GM21447 (cell line): Measurements from ENCODE around the gene CXCR4.
A peak's percentile ranks its signal among the peaks of the same experiment; 100 is the strongest.

ENCODE experiments used
- ATAC-seq: cut with Tn5 transposase; IDR thresholded peaks from one replicate; pipeline ENCODE4 v1.9.1; 2021; ENCODE audit not compliant: unreplicated experiment

Gene CXCR4

GRCh38 chr2:136131961-136132824 lies 14.2 kb upstream of the CXCR4 start:
- peak; percentile 75 for ATAC-seq

GRCh38 chr2:136131484-136131960 lies 13.6 kb upstream of the CXCR4 start:
- ATAC-seq: no peak

- ATAC-seq: no peak
These were observed 12.6 kb upstream of the CXCR4 start for GRCh38 chr2:136130511-136130910.

GRCh38 chr2:136130045-136130444 lies 12.1 kb upstream of the CXCR4 start:
- ATAC-seq: no peak

- ATAC-seq: no peak
These were observed 11.7 kb upstream of the CXCR4 start for GRCh38 chr2:136129601-136130000.

- ATAC-seq: no peak
These were observed 11.0 kb upstream of the CXCR4 start for GRCh38 chr2:136128905-136129304.

DNA sequence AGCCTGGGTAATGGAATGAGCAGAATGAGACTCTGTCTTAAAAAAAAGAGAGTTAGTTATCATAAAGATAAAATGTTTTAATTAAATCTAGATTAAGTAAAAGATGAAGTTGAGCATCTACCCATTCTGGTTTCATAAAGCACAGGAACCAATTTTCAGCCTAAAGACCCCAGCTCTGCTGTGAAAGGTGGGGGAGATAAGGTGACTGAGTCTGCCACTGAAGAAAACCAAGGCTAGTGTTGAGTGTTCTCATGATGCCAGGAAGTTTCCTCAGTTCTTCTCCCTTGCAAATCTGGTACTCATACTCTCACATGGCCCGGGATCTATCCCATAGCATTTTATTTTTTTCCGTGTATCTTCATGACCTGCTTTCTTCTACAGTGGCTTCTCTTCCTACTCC lies 10.4 kb upstream of the CXCR4 start:
- ATAC-seq: no peak

GRCh38 chr2:136127356-136127755 lies 9.4 kb upstream of the CXCR4 start:
- no peak for ATAC-seq

- no peak for ATAC-seq
These were observed 8.5 kb upstream of the CXCR4 start for GRCh38 chr2:136126421-136126926.

DNA sequence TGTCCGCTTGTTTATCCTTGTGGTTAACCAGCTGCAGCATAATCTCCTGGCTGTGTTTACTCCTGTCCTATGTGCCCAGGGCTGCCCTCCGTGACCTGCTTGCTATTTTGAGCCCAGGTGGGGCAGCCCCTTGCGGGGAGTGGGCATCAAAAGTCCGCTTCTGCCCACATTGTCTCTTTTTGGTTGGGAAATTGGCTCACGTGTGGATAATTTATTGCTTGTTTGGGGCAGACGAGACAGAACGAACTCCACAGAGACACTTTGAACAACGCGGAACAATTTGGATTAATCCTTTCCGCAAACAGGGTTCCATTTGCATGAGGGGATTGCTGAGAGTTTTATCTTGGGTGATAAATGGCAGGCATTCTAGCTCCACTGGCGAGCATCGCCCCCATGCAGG lies 8.1 kb upstream of the CXCR4 start:
- ATAC-seq: no peak

DNA sequence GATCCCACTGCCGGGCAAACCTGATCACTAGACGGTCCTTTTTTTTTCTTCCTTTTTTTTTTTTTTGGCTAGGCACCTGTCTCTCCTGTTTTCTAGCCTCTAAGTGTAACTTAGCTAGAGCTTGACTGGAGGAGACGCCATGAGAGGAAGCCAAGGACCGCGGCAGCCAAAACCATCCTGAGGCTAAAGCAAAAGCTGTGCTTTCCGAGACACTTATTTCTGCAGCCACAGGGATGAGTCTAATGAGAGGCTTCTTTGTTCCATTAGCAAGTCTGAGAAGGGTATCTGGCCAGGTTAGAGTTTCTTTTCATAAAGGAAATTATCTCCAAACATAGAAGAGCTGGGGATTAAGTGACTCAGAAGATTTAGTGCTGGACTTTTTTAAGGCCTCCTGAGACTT lies 7.3 kb upstream of the CXCR4 start:
- no peak for ATAC-seq

DNA sequence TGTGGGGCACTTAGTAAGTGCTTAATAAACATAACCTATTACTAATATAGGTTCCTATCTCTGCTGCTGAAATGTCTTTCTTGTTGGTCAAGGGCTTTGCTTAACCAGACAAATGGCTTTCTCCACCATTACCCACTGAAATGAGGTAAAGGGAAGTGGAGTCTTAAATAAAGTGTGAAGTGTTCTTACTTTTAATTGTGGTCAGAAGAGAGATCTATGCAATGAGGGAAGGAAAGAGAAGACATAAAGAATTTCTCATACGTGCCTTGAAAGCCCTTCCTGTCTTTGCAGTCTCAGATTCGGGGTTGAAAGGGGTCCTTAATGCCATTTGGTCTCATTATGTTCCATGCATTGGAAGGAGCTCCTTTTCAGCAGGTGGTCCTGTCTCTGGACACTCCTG lies 6.9 kb upstream of the CXCR4 start:
- ATAC-seq: no peak

- no peak for ATAC-seq
These were observed 4.7 kb upstream of the CXCR4 start for GRCh38 chr2:136122661-136123060.

GRCh38 chr2:136121204-136121910 lies 3.4 kb upstream of the CXCR4 start:
- ATAC-seq: no peak

GRCh38 chr2:136119717-136120675 lies 2.0 kb upstream of the CXCR4 start:
- no peak for ATAC-seq

DNA sequence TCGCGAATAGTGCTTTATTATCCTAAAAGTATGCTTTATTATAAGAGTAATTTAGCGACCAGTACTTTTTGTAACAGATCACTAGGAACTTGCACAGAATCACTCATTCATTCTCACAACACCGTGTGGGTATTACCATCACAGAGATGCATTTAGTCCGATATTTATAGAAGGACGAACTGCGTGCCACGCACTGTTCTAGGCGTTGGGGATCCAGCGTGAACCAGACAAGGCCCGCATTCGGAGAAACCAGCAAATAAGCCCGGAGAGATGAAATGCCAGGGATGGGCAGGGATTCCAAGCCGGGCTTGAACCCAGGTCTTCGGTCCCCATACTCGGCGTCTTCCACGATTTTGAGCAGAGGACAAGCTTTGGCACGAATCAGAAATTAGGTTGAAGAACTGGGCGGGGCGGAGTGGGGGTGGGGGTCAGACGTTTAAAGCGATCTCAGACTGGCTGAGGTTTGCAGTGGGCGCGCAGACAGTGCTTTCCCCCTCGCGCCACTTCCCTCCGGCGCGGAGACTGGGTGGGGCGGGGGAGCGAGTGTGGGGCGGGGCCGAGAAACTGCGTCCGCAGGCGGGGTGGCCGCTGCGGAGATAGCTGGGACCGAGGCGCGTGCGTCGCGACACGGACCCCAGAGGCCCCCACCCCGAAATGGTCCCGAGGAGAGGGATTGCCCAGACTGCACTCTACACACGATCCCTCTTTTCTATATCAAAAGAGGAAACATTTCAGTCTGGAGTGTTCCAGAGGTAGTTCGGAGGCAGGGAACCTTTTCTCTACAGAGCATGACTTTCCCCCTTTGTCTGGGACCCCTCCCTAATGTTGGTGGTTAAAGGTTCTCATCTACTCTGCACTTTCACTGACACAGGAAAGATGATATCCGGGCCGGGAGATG lies 1.1 kb upstream of the CXCR4 start:
- ATAC-seq: no peak

DNA sequence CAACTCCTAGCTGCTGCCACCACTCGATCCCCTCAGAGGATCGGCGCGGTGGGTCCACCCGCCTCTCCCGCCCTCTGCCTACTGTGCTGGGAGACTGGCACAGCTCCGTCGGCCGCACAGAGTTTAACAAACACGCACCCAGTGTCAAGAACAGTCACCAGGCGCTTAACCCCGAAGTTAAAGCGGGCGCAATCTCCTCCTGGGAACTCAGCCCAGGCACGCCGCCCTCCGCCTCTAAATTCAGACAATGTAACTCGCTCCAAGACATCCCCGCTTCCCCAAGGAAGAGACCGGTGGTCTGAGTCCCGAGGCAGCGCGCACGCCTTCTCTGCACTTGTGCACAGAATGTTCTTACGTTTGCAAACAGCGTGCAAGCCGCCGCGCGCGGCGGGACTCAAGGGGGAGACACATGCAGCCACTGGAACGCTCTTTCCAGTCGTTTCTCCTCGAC lies 533 bp downstream of the CXCR4 start:
- ATAC-seq: peak; percentile 10

- ATAC-seq: peak; percentile 52
These were observed 1.0 kb downstream of the CXCR4 start for GRCh38 chr2:136116813-136117390.

DNA sequence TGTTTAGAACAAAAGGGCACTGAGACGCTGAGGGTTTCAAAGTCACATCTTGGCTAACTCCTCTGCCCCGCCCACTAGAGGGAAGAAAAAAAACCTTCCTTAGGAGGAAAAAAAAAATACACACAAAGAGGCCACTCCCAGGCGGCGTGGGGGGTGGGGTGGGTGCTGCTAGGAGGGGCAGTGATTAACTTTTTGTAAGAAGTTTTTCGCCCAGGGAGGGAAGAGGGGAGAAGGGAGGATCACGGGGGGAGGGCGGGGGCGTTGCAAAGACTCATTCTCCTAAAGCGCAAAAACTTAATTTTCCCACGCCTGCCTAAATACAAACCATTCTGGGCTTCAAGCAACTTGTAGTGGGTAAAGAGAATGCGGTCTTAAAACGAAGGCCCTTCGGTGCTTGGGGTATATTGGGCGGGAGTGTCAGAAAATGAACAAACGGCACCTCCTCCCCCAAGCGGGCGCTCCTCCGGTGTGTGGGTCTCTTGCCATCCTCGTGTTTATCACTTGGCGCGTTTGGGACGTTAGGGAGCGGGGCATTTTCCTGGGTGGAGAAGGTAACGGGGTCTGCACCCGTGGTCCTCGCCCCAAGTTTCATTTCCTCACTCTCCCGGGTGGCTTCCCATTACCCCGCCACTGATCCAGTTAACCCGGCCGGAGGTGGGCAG lies 1.7 kb downstream of the CXCR4 start:
- ATAC-seq: no peak
